Stimulated activated CD4-positive, alpha-beta T cell treated with anti-CD3 and anti-CD28 coated beads, Interleukin-15, amount 100 ng/mL, for 48 hours (primary cell): ENCODE data around the gene WASHC4.
A peak's percentile ranks its signal among the peaks of the same experiment; 100 is the strongest.
"Not testable (repeated sequence)": the region's sequence is repeated elsewhere in the genome, so short reads cannot be mapped to it uniquely, and the experiment has no call there.

ENCODE experiments used
- DNase-seq, 2 donors: peaks; one replicate each; pipeline ENCODE4 v3.0.0-alpha.2; 2020; ENCODE audit warnings: low read depth in 2 of 2

The WASHC4 gene

GRCh38 chr12:105162174-105162573 is 54.6 kb downstream of the WASHC4 start:
- DNase-seq, result no peak

GRCh38 chr12:105164068-105164467 is 56.5 kb downstream of the WASHC4 start:
- DNase-seq, result no peak

GRCh38 chr12:105166736-105167135 is 59.2 kb downstream of the WASHC4 start:
- no peak for DNase-seq

GRCh38 chr12:105167346-105167745 is 59.8 kb downstream of the WASHC4 start:
- DNase-seq, result no peak

- DNase-seq, result no peak
These were observed 60.5 kb downstream of the WASHC4 start for GRCh38 chr12:105168006-105168405.

- DNase-seq, result no peak
These were observed 62.6 kb downstream of the WASHC4 start for GRCh38 chr12:105170139-105170538.

GRCh38 chr12:105171691-105172436 is 64.3 kb downstream of the WASHC4 start:
- no peak for DNase-seq

- no peak for DNase-seq
These were observed 68.0 kb downstream of the WASHC4 start for GRCh38 chr12:105175397-105175990.

GRCh38 chr12:105177208-105177607 is 69.7 kb downstream of the WASHC4 start:
- DNase-seq, result no peak

- not testable (repeated sequence) for DNase-seq
These were observed 71.6 kb downstream of the WASHC4 start for GRCh38 chr12:105179114-105179513.

GRCh38 chr12:105183406-105183805 is 75.9 kb downstream of the WASHC4 start:
- not testable (repeated sequence) for DNase-seq

- not testable (repeated sequence) for DNase-seq
These were observed 76.4 kb downstream of the WASHC4 start for GRCh38 chr12:105183976-105184375.

- no peak for DNase-seq
These were observed 81.8 kb downstream of the WASHC4 start for GRCh38 chr12:105189293-105189692.

GRCh38 chr12:105190530-105190929 is 83.0 kb downstream of the WASHC4 start:
- DNase-seq, result no peak

GRCh38 chr12:105192624-105193225 is 85.2 kb downstream of the WASHC4 start:
- DNase-seq, result no peak

GRCh38 chr12:105194947-105195346 is 87.4 kb downstream of the WASHC4 start:
- no peak for DNase-seq

GRCh38 chr12:105196090-105196489 is 88.6 kb downstream of the WASHC4 start:
- DNase-seq, result no peak

GRCh38 chr12:105198961-105199360 is 91.4 kb downstream of the WASHC4 start:
- DNase-seq, result no peak

GRCh38 chr12:105200385-105200784 is 92.9 kb downstream of the WASHC4 start:
- no peak for DNase-seq

GRCh38 chr12:105201299-105201698 is 93.8 kb downstream of the WASHC4 start:
- DNase-seq, result no peak

- no peak for DNase-seq
These were observed 94.7 kb downstream of the WASHC4 start for GRCh38 chr12:105202202-105202601.

- DNase-seq, result no peak
These were observed 96.6 kb downstream of the WASHC4 start for GRCh38 chr12:105204127-105204526.

GRCh38 chr12:105204916-105205315 is 97.4 kb downstream of the WASHC4 start:
- DNase-seq, result peak; percentile 38 to 39
